Activated naive CD4-positive, alpha-beta T cell treated with anti-CD3 and anti-CD28 coated beads, Interleukin-2, amount 50 U/mL, for 72 hours (primary cell): Measurements from ENCODE around the gene HSBP1L1. TPM values are rescaled to one million over a fixed set of nuclear protein-coding genes. Genes with fewer than 3 reads are reported as not detected.

Experiments
- ATAC-seq, 2 donors: fragments of 150-1000 bp; cut with Tn5 transposase; 2 replicates each; pipeline ENCODE4 v1.10.0; 2021; ENCODE audit warnings: mild to moderate bottlenecking in 2 of 2, moderate library complexity in 2 of 2
- DNase-seq, 2 donors: peaks; one replicate each; pipeline ENCODE4 v3.0.0; 2021 to 2022; ENCODE audit warnings: low spot score in 2 of 2
- H3K27ac Mint-ChIP-seq, 2 donors: one replicate each; pipeline ENCODE4 v1.8.0; 2022; ENCODE audit warnings: mild to moderate bottlenecking in 2 of 2, mixed read lengths in 2 of 2
- H3K36me3 Mint-ChIP-seq, 2 donors: one replicate each; pipeline ENCODE4 v1.8.0; 2022; ENCODE audit warnings: mixed read lengths in 2 of 2
- H3K9me3 Mint-ChIP-seq, 2 donors: one replicate each; pipeline ENCODE4 v1.8.0; 2022; ENCODE audit warnings: mixed read lengths in 2 of 2
- total RNA-seq, 2 donors: library from RNA; stranded (reverse); gene quantifications; one replicate each; pipeline ENCODE4 v1.2.3, GENCODE V29; 2022

Gene HSBP1L1
- total RNA-seq, result 10 to 100 TPM in 1 of 2 donors, 1 to 10 TPM in 1; 5.9 to 21.6 TPM

DNA sequence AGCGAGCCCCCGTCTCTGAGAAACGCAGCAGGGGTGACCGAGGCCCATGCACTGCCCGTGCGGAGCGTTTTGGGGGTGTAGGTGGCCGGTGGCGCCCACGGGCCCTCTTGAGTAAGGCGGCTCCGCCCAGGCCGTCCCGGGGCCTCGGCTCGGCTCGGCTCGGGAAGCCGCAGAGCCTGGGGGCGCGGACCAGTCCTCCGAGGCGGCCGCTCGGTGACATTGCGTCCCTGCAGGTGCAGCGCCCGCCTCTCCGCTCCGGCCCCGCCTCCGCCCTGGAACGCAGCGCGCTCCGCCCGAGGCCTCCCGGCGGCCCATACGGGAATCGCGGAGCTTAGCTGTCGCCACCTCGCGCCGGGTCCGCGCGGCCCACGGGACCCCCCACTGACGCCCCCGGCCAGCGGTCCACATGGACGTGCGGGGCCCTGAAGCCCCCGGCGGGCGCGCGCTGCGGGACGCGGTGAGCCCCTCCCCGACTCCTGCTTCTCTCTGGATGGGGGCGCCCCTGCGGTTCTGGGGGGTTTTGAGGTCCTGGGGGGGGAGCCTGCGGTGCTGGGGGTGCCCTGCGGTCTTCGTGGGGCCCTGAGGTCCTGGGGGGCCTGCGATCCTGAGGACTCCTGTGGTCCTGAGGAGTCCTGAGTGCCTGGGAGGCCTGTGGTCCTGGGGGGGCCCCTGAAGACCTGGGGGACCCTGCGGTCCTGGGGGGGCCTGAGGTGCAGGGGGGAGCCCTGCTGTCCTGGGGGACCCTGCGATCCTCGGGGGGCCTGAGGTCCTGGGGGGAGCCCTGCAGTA lies at the start of gene HSBP1L1:
HSBP1L1 (plus strand) TSS at position 314 of the 789 bp plus-strand sequence; CDS start at position 407, 93 bp downstream.
- Mint-ChIP-seq H3K9me3 (no peaks in the 10 kb centered on the region), H3K27ac (peak within 1 kb of the TSS; percentile 84 to 91), H3K36me3 (no peaks in the 10 kb centered on the region)
- DNase-seq (peak; percentile 71 to 74), ATAC-seq (peak; percentile 79 to 84)

DNA sequence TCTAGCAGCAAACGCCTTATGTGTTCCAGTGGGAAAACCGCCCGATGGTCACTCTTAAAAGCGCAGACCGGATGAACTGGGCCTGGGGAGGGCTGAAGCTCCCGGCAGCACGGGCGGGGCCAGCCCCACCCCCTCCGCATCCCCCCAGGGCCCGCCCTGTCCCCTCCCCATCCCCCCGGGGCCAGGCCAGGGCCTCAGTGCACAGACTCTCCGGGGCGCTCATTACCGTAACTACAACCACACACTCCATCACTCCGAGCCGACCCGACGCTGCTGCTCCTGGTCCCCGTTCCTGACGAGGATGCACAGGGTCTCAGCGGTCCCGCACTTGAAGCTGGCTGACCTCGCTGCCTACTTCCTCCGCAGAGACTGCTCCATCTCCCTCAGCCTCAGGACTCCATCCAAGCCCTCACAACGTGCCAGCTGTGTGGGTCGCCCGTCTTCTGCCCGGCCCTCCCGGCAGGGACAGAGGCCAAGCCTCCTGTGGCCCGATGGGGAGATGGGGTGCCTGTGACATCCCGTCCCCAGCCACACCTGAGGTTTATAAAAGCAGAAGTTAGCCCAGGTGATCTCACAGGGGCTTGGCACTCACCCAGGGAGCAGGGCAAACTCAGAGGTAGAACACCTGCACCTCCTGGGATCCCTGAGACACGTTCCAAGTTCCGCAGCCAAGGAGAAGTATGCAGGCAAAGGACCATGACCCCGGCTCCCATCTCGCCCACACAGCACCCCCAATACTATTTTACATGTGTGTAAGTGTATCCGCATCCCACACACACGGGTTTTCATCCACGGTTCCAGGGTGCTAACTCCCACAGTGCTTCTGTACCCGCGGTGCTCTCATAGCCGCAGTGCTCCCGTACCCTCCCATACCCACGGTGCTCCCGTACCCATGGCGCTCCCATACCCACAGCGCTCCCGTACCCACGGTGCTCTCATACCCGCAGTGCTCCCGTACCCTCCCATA lies 49.0 kb upstream of the HSBP1L1 start:
- ATAC-seq, result no peak
- no peak for DNase-seq
- Mint-ChIP-seq H3K27ac (peak overlapping the region in 1 of 2 donors; percentile 33), H3K36me3 (peaks cover 0 to 40% of the 10 kb centered on the region in 2 donors), H3K9me3 (no peaks in the 10 kb centered on the region)

DNA sequence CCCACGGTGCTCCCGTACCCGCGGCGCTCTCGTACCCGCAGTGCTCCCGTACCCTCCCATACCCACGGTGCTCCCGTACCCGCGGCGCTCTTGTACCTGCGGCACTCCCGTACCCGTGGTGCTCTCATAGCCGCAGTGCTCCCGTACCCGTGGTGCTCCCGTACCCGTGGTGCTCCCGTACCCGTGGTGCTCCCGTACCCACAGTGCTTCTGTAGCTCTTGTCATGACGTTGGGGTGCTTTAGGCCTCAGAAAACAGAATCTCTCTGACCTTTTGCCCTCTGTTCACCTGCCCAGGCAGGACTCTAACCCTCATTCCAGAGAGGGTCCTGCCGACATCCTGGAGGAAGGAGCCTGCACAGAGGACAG lies 48.3 kb upstream of the HSBP1L1 start:
- Mint-ChIP-seq H3K36me3 (peaks cover 0 to 35% of the 10 kb centered on the region in 2 donors), H3K9me3 (no peaks in the 10 kb centered on the region), H3K27ac (no peak overlapping the region)
- DNase-seq (no peak), ATAC-seq (no peak)

DNA sequence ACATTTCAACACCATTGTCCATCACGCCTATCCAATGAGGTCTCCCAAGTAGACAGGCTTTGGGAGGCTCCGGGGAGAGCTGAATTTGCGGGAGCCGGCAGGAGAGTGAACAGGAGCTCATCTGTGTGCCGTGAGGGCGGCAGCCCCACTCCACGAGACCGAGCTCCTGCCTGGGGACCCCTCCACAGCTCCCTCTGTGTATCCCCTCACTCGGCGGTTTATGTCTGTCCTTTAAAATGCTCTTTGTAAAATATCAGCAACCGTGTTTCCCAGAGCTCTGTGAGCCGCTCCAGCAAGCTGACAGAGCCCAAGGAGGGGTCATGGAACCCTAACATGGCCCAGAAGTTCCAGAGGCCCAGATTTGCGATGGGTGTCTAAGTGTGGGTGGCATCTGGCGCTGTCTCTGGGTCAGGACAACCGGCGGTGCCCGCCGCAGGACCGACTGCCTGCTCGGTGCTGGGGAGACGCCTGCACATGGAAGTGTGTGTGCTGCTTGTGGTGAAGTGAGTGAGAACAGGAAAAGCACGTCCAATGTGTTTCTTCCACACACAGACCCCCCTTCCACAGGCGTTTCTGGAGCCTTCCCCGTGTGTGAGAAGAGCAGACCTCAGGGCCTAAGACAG lies 47.8 kb upstream of the HSBP1L1 start:
- Mint-ChIP-seq H3K36me3 (peaks cover 0 to 35% of the 10 kb centered on the region in 2 donors), H3K9me3 (no peaks in the 10 kb centered on the region), H3K27ac (peak overlapping the region in 1 of 2 donors; percentile 44)
- no peak for ATAC-seq
- DNase-seq, result no peak

DNA sequence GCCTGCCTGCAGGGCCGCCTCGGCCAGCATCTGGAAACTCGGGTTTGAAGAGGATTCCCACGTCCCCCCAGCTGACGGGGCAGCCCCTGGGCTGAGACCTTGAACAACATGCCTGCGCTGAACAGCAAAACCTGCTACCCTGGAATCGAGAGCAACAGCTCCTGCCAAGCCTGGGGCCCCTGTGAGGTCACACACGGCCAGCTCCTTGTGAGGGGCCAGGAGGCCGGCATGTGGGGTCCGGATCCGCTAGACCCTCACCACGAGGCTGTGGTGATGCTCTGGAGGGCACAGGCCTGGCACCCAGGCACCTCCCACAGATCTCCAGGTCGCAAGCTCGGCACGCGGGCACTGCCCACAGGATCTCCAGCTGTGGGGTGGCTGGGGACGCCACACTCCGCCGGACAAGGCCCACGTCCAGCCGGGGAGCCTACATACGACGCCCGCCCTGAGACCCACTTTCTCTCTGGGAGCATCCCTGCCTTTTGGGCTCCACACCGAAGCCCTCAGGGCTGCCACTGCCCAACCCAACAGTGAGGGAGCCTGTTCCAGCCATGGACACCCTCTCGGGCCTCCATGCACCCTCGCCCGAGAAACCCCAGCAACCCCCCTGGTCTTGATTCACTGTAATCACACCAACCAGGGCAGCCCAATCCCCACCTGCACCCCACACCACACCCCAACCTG lies 47.1 kb upstream of the HSBP1L1 start:
- Mint-ChIP-seq H3K36me3 (peaks cover 0 to 35% of the 10 kb centered on the region in 2 donors), H3K9me3 (no peaks in the 10 kb centered on the region), H3K27ac (no peak overlapping the region)
- ATAC-seq (no peak), DNase-seq (no peak)

DNA sequence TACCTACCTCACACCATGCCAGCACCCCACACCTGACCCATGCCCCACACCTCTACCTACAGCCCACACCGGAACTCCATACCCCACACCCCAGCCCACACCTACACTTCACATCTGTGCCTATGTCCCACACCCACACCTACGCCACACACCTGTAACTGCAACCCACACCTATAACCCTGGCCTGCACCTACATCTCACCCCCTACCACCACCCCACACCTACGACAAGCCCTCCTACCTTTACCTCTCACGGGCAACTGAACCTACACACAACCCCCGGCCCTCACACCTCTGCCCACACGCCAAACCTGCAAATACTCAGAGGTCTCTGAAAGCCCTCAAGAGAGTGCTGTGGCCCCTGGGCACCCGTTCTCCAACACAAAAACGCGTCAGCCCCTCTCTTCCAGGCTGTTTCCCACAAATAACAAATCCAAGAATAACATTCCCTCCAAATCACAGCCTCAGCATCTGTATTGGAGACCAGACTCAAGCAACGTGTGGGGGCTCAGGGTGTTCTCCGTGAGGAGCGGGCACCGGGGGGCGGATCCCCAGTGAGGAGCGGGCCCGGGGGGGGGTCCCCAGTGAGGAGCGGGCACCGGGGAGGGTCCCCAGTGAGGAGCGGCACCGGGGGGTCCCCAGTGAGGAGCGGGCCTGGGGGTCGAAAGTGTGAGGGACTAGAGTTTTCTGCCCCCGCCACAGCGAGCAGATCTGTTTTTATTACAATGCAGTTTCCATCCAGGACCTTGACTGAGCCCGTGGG lies 46.4 kb upstream of the HSBP1L1 start:
- peaks cover 0 to 34% of the 10 kb centered on the region in 2 donors for H3K36me3 Mint-ChIP-seq
- no peaks in the 10 kb centered on the region for H3K9me3 Mint-ChIP-seq
- H3K27ac Mint-ChIP-seq, result peak overlapping the region in 1 of 2 donors; percentile 50
- no peak for DNase-seq
- no peak for ATAC-seq

DNA sequence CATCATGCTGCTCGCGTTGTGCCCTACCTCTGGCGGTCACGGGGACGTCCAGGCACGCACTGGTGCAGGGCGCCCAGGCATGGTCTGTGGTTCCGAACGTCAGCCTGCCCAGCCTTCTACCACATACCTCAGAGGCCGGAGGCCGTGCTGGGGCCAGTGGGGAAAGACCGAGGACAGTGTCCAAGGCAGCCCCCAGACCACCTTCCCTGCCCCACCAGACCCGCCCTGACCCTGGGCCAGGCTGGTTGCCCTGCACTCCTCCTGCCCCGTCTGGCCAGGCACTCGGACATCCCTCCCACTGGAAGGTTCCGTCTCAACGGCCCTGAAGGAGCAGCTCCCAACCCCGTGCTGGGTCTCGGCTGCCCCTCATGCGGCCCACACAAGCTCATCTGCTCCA lies 45.8 kb upstream of the HSBP1L1 start:
- Mint-ChIP-seq H3K9me3 (no peaks in the 10 kb centered on the region), H3K36me3 (peaks cover 0 to 32% of the 10 kb centered on the region in 2 donors), H3K27ac (no peak overlapping the region)
- DNase-seq (peak in 1 of 2 donors; percentile 46), ATAC-seq (no peak)

DNA sequence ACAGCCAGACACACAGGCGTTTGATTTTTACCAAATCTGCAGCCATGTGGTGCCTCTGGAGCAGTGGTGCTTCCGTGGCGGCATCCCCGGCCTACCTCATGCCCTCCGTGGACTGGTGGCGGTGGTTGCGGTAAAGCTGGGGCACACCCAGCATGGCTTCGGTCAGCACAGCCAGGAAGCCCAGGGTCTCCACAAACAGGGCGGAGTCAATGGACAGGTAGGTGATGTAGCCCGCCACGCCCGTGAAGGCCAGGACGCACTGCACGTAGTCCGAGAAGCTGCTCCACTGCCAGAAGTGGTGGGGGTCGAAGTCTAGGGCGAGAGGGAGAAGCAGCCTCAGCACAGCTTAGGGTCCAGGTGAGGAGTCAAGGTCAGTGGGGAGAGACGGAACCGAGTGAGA lies 45.4 kb upstream of the HSBP1L1 start:
- Mint-ChIP-seq H3K9me3 (no peaks in the 10 kb centered on the region), H3K36me3 (peaks cover 0 to 32% of the 10 kb centered on the region in 2 donors), H3K27ac (peak overlapping the region in 1 of 2 donors; percentile 36)
- DNase-seq (no peak), ATAC-seq (no peak)

DNA sequence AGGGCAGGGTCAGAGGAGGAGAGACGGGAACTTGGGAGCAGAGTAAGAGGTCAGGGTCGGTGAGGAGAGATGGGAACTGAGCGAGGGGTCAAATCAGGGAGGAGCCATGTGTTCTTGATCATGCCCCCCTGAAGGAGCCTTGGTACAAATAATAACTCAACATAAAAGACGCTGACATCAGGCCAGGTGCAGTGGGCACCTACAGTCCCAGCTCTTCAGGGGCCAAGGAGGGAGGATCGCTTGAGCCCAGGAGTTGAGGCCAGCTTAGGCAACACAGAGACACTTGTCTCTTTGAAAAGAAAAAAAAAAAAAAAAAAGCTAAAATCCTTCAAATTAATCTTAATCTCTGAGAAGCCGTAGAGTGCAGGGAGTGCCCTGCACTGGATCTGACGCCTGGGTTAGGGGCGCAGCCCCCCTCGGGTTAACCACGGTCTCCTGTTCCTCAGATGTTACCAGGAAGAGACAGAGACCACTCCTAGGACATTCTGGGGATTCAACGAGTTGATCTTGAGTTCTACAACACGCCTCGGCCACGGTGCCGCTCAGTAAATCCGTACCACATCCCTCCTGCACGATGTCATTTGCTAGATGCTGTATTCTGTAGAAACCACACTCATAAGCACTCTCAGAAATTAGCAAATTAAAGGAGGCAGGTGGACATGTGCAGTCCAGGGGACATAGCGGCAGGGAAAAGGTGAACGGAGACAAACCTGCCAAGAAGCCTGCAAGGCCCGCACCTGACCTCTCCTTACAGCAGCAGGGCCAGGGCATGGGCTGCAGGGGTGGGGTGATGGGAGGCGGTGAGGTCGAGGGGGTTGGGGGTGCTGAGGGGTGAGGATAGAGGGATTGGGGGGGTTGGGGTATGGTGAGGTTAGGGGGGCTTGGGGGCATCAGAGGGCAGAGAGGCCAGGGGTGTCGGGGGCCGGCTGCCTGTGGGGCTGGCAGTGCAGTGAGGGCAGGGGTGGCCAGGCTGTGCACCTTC lies 42.2 kb upstream of the HSBP1L1 start:
- no peak for ATAC-seq
- peak in 1 of 2 donors; percentile 13 for DNase-seq
- Mint-ChIP-seq H3K27ac (peak overlapping the region in 1 of 2 donors; percentile 52), H3K36me3 (peaks cover 0 to 9% of the 10 kb centered on the region in 2 donors), H3K9me3 (no peaks in the 10 kb centered on the region)

DNA sequence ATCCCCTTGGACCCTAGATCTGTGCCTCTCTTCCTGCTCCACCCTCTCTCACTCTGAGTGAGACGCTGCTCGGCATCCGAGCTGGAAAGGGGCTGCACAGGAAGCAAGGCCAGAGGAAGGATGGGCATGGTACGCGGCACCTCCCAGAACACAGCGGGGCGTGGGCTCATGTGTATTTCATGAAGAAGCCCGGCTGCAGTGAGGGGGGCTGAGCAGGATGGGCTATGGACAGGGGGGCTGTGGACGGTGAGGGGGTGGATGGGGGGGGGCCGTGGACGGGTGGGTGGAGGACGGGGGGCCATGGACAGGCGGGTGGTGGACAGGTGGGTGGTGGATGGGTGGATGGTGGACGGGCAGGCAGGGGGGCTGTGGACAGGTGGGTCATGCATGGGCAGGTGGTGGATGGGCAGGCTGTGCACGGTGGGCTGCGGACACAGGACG lies 41.5 kb upstream of the HSBP1L1 start:
- no peak overlapping the region for H3K27ac Mint-ChIP-seq
- ATAC-seq (no peak), DNase-seq (peak in 1 of 2 donors; percentile 4)
- peaks cover 0 to 9% of the 10 kb centered on the region in 2 donors for H3K36me3 Mint-ChIP-seq
- H3K9me3 Mint-ChIP-seq, result no peaks in the 10 kb centered on the region

DNA sequence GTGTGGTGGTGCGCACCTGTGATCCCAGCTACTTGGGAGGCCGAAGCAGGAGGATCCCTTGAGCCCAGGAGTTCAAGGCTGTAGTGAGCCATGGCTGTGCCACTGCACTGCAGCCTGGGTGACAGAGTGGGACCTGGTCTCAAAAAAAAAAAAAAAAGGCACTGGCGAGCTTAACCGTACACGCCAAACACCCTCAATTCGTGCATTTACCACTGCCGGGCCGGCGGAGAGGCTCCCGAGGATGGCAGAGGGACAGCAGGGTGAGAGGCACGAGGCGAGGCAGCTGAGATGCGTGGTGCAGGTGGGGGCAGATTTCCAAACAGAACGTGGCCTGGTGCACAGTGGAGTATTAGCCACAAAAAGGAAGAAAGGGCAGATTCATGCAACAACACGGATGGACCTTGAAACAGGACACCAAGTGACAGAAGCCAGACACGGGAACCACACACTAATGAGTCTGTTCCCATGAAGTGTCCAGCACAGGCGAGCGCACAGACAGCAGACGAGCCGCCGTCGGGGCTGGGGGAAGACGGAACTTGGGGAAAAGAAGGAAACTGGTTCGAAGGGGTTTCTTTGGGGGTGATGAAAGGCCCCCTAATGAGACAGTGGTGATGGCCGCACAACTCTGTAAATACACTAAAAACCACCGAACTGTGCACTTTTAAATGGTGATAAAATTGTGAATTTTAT lies 40.4 kb upstream of the HSBP1L1 start:
- Mint-ChIP-seq H3K27ac (no peak overlapping the region), H3K9me3 (peaks cover 3 to 6% of the 10 kb centered on the region in 2 donors), H3K36me3 (peaks cover 9 to 16% of the 10 kb centered on the region in 2 donors)
- ATAC-seq, result no peak
- DNase-seq, result peak in 1 of 2 donors; percentile 41

DNA sequence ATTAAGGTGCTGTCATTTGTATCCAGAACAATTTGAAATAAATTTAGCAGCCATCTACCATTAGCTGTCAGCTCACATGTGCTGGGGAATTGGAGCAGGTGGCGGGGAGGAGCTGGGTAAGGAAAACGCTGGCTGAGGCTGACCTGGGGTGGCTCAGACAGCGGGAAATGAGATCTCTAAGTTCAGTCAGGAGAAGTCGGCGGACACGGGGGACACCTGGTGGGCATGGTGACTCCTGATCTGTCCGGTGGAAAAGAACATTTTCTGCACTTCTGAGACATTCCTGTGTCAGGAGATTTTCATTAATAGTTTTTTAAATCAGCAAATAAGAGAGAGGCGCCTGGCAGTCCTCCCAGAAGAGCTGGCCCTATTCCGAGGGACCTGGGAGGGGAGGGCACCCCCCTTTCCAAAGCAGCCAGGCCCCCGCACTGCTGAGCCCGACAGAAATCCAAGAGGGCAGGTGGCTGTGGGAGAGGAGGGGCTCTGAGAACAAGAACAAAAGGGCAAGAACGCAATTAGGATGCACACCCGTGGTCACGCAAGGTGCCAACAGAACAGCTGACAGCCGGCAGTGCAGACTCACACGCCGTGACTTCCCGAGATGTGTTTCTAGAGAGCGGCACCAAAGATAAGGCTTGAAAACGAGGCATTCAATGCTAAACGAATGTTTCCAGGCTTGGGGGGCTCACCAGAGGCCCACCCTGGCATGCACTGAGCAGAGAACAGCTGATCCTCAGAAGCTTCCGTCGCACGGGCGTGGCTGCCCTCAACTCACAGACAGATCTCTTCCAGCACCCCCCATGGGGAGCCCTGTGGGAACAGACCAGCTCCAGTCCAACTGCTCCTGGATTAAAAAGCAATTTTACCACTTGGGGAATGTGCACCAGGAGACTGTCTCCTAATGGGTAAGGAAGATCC lies 39.4 kb upstream of the HSBP1L1 start:
- peaks cover 19 to 26% of the 10 kb centered on the region in 2 donors for H3K36me3 Mint-ChIP-seq

DNA sequence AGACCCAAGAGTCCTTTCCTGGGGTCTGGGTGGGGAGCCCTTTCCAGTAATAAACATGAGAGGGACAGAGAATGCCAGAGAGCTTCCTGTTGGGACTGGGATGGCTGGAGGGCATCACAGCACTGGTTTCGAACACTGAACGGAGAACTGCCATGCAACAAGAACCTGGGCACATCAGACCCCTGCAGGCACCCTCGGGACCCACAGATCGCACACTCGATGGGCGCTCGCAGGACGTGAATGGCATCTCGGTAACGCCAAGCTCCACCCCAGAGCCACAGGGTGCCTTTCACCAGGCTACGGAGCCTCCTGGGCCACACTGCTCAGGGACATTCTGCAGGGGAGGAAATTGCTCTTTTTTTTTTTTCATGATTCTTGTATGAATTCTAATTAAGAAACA lies 38.1 kb upstream of the HSBP1L1 start:
- Mint-ChIP-seq H3K27ac (no peak overlapping the region), H3K36me3 (peaks cover 24 to 34% of the 10 kb centered on the region in 2 donors), H3K9me3 (peaks cover 12 to 23% of the 10 kb centered on the region in 2 donors)
- DNase-seq (peak in 1 of 2 donors; percentile 18), ATAC-seq (no peak)

More for the DNA sequence above, 39.4 kb upstream of the HSBP1L1 start:
- DNase-seq (peak in 1 of 2 donors; percentile 30), ATAC-seq (no peak)
- Mint-ChIP-seq H3K9me3 (peaks cover 10 to 16% of the 10 kb centered on the region in 2 donors), H3K27ac (no peak overlapping the region)
